ENCODE data around the gene EFCAB8.
"Not testable (repeated sequence)": the region's sequence is repeated elsewhere in the genome, so short reads cannot be mapped to it uniquely, and the experiment has no call there.

Gene EFCAB8

DNA sequence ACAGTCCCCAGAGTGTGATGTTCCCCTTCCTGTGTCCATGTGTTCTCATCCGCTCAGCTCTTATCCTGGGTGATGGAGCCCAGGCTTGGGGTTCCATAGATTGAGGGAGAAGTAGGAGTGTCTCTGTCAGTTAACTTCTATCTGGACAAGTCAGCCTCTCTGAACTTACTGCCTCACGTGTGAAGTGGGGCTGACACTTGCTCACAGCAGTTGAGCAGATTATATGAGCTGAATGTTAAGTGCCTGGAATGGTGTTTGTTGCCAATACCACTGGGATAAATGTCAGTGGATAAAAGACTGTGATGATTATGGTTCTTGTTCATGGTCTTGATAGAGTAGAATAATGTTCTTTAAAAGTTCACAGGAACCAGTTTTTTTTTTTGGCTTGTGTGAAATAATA lies 17.1 kb upstream of the EFCAB8 start:
- FAIRE-seq = no peak

DNA sequence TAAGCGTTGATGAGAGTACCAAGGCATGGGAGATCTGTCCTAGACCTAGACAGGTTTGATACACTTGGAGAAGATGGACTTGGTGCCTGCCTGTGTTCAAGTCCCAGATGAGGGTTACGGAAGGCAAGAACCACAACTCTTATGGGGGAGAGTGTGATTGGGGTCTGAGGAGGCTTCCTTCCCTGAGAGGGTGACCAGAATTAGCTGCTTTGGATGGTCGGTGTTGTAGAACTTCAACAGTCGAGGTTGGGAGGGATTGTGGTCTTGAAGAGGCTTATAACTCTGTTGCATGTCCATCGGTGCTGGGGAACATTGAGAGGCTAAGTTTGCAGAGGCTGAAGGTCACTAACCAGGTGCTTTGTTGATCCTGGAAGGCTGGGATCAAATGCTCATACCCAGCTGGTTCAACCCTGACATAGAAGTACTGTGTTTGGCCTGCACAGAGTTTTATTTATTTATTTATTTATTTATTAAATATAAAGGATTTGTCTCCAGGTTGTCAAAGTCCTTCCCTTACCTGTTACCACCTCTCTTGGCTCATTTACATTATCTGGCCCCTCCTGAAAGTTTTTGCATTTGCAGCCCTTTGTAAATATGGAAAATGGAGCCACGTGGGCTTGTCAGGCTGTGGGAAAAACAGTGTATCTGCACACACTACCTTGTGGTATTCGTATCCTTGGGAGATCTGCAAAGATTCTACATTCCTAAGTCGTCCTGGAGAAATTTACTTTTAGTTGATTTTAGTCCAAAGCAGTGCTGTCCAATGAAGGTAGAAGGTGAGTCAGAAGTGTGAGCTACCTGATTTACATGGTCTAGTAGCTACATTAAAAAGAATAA lies 15.8 kb upstream of the EFCAB8 start:
- FAIRE-seq = no peak

- FAIRE-seq = no peak
Measured at GRCh38 chr20:32845786-32846185, 12.9 kb upstream of the EFCAB8 start.

- no peak for FAIRE-seq
Measured at GRCh38 chr20:32846852-32847251, 11.9 kb upstream of the EFCAB8 start.

DNA sequence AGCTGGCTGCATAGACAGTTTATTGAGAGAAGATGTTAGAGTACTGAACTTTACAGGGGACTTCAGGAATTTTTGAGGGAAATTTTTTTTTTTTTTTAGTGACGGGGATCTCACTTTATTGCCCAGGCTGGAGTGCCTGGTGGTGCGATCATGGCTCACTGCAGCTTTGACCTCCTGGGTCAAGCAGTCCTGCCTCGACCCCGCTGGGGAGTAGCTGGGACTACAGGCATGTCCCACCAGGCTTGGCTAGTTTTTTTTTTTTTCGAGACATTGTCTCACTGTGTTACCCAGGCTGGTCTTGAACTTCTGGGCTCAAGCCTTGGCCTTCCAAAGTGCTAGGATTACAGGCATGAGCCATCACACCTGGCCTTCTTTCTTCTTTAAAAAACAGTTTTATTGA lies 10.8 kb upstream of the EFCAB8 start:
- no peak for FAIRE-seq

GRCh38 chr20:32848846-32849245 lies 9.9 kb upstream of the EFCAB8 start:
- no peak for FAIRE-seq

GRCh38 chr20:32849577-32849976 lies 9.1 kb upstream of the EFCAB8 start:
- no peak for FAIRE-seq

- FAIRE-seq = no peak
Measured at GRCh38 chr20:32855387-32855786, 3.3 kb upstream of the EFCAB8 start.

GRCh38 chr20:32858189-32858588 lies 534 bp upstream of the EFCAB8 start:
- no peak for FAIRE-seq

GRCh38 chr20:32861446-32861845 lies 2.7 kb downstream of the EFCAB8 start:
- FAIRE-seq = no peak

GRCh38 chr20:32869562-32869961 lies 10.8 kb downstream of the EFCAB8 start:
- no peak for FAIRE-seq

GRCh38 chr20:32870526-32870925 lies 11.8 kb downstream of the EFCAB8 start:
- FAIRE-seq = not testable (repeated sequence)

GRCh38 chr20:32870985-32871384 lies 12.3 kb downstream of the EFCAB8 start:
- FAIRE-seq = no peak

- FAIRE-seq = no peak
Measured at GRCh38 chr20:32871627-32872160, 13.0 kb downstream of the EFCAB8 start.

DNA sequence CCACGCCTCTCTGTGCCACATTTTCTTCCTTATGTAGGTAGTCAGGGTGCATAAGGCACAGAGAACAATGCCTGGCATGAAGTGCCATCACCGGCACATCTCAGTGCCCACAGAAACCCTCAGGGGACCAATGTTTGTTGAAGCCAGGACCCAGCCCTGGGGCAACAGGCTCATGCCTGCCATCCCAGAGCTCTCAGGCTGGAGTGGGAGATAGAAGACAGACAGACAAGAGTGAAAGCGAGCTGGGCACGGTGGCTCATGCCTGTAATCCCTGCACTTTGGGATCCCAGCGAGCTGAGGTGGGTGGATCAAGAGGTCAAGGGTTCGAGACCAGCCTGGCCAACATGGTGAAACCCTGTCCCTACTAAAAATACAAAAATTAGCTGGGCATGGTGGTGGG lies 13.5 kb downstream of the EFCAB8 start:
- FAIRE-seq = no peak

- no peak for FAIRE-seq
Measured at GRCh38 chr20:32875673-32876072, 16.9 kb downstream of the EFCAB8 start.

- no peak for FAIRE-seq
Measured at GRCh38 chr20:32877507-32877906, 18.8 kb downstream of the EFCAB8 start.

DNA sequence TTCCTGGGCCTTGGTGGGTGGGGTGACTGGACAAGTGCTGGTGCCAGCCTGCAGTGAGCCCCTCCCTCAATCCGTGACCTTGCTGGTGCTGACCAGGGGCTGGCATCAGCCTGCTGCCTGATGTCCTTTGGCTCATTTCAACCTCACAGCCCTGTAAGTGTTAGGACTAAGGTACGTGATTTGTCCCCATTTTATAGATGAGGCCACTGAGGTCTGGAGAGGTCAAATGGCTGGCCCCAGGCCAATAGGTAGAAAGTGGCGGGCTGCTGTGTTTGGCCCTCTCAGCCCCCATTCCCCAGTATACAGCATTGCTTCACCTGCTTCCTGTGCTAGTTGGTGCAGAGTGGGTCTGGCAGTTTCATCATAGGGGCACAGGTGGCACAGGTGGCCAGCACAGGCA lies 20.1 kb downstream of the EFCAB8 start:
- FAIRE-seq = no peak

DNA sequence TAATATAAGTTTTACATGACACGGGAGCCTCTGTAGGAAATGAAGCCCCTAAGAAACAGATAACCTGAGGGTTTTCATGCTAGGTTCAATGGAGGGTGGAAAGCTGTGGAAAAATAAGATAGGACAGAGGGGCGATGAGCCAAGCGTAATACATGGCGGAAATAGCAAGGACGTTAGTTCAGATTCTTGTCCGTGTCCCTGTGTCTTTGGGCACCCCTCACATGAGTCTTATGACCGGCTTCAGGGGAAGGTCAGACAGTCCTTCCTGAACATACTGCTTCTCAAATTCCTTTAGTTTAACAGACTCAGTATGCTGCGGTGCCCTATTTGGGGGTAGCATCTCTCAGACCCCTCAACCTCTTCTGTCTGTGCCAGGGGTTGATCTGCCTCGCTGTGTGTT lies 20.8 kb downstream of the EFCAB8 start:
- FAIRE-seq = no peak

GRCh38 chr20:32880635-32881034 lies 21.9 kb downstream of the EFCAB8 start:
- FAIRE-seq = no peak

DNA sequence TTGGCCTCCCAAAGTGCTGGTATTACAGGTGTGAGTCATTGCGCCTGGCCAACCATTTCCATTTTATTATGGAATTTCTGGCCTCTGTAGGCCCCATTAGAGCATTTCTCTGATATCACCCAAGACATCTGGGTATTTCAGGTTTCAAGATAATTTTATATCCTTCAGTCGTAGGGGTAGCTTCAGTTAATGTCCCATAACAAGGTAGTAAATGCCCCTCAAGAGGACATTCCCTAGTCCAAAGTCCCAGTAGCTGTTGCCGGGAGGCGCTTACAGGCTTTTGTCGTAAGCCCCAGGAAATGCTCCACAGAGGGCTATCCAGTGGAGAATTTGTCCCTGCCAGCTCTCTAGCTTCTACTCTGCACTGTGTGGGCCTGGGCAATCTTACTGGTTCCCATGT lies 24.4 kb downstream of the EFCAB8 start:
- no peak for FAIRE-seq

- no peak for FAIRE-seq
Measured at GRCh38 chr20:32885185-32885584, 26.5 kb downstream of the EFCAB8 start.

GRCh38 chr20:32885952-32886351 lies 27.2 kb downstream of the EFCAB8 start:
- no peak for FAIRE-seq

GRCh38 chr20:32886652-32887051 lies 27.9 kb downstream of the EFCAB8 start:
- FAIRE-seq = no peak

DNA sequence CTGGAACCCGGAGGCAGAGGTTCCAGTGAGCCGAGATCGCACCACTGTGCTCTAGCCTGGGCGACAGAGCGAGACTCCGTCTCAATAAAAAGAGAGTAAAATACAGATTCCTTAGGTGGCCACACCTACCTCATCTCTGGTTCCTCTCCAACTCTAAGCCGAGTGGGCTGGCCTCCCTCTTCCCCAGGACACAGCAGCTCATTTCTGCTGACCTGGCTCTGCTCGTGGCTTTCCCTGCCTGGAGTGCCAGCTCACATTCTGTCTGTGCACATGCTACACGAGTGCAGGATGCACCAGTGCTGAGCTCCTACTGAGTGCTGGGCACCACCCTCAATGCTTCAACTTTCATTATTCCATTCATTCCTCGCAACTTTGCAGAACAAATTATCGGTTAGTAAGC lies 28.8 kb downstream of the EFCAB8 start:
- no peak for FAIRE-seq
